Cortex of kidney (tissue), 1 donor: ENCODE results near the gene DPY19L3.
"Not testable (repeated sequence)": the region's sequence is repeated elsewhere in the genome, so short reads cannot be mapped to it uniquely, and the experiment has no call there.

Experiments
- DNase-seq: peaks from one replicate; lab custom pipeline; 2025; lab: John Stamatoyannopoulos, UW

The DPY19L3 gene

GRCh38 chr19:32447534-32447933, 42.0 kb downstream of the DPY19L3 start:
- not testable (repeated sequence) for DNase-seq

DNA sequence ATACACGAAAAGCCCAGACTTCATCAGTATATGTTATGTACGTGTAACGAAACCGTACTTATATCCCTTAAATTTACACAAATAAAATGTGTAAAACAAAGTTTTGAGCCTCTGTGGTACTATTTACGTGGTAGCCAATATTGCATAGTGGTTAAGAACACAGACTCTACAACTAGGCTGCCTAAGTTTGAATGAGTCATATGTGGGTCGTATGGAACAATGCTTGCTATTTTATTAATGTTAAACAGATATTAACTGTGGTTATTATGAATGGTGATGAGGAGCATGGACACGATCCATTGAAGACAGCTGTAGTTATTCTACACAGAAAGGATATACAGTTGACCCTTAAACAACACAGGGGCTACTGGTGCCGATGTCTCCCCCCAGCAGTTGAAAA, 42.5 kb downstream of the DPY19L3 start:
- no peak for DNase-seq

GRCh38 chr19:32450217-32450616, 44.6 kb downstream of the DPY19L3 start:
- no peak for DNase-seq

GRCh38 chr19:32453736-32454135, 48.2 kb downstream of the DPY19L3 start:
- no peak for DNase-seq

DNA sequence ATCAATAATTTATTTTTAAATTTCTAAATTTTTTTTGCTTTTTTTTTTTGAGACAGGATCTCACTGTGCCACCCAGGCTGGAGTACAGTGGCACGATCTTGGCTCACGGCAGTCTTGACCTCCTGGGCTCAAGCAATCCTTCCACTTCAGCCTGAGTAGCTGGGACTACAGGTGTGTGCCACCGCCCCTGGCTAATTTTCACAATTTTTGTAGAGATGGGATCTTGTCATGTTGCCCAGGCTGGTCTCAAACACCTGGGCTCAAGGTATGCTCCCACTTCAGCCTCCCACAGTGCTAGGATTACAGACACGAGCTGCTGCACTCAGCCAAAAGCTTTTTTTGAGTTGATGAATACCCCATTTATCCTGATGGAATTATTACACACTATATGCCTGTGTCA, 50.8 kb downstream of the DPY19L3 start:
- no peak for DNase-seq

GRCh38 chr19:32457571-32458158, 52.1 kb downstream of the DPY19L3 start:
- DNase-seq = no peak

- DNase-seq = no peak
Measured at GRCh38 chr19:32458500-32459123, 53.0 kb downstream of the DPY19L3 start.

GRCh38 chr19:32459204-32459865, 53.8 kb downstream of the DPY19L3 start:
- DNase-seq = no peak

DNA sequence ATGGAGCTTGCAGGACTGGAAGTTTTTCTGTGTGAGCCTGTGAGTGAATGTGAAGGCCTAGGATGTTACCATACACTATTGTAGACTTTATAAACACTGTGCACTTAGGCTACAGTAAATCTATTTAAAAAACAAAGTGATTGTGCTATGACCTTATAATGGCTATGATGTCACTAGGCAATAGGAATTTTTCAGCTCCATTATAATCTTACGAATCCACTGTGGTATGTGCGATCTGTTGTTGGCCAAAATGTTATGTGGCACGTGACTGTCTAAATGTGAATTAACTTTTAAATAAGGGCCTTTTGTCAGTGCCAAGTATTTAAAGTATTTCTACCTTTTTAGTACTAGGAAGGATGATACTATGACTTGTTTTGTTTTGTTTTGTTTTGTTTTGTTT, 54.9 kb downstream of the DPY19L3 start:
- no peak for DNase-seq

DNA sequence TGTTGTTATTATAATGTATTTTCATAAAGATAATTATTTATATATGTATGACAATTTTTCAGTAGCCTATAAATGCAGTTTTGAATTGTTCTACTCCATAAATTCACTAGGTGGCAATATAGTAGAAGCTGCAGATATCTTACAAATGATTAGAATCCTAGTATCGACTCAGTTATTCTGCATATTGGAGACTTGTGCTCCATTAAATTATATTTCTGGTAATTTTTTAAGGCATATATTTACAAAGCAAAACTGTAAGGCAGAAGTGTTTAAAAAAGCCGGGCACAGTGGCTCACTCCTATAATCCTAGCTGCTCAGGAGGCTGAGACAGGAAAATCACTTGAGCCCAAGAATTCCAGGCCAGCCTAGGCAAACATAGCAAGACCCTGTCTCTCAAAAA, 58.7 kb downstream of the DPY19L3 start:
- no peak for DNase-seq

DNA sequence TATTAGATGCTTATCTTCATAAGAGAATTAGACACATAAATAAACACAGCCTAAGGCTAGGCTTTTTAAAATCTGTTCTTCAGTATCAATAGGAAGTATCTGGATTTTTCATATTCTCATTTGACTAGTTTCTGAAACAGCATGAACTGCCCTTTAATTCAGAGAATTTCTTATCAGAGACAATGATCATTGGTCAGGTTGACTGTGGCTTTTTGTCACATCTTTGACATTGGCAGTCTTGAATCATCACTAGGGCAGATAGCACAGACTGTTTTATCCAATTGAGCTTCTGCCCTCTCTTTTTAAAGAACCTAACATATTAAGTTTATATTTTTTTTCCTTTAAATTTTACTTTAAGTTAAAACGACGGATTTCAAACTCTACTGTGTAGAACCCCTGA, 59.6 kb downstream of the DPY19L3 start:
- DNase-seq = no peak

DNA sequence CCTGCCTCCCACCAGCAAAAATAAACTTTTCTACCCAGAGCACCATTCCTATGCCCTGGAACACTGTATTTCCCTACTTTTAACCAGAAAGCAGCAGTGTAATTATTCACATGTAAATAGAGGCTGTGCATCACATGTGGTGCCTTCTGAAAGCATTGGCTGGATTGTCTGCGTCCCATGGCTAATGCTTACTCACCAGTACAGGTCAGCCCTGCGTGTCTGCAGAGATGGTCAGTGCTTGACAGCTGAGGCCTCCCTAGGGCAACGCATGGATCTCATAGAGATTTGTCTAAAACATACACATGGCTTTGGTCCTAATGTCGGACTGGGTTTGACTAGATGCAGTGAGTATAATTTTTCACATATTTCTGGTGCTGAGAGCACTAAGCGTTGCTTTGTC, 64.2 kb downstream of the DPY19L3 start:
- no peak for DNase-seq

GRCh38 chr19:32471095-32471494, 65.5 kb downstream of the DPY19L3 start:
- DNase-seq = no peak

GRCh38 chr19:32471811-32472210, 66.2 kb downstream of the DPY19L3 start:
- DNase-seq = no peak

DNA sequence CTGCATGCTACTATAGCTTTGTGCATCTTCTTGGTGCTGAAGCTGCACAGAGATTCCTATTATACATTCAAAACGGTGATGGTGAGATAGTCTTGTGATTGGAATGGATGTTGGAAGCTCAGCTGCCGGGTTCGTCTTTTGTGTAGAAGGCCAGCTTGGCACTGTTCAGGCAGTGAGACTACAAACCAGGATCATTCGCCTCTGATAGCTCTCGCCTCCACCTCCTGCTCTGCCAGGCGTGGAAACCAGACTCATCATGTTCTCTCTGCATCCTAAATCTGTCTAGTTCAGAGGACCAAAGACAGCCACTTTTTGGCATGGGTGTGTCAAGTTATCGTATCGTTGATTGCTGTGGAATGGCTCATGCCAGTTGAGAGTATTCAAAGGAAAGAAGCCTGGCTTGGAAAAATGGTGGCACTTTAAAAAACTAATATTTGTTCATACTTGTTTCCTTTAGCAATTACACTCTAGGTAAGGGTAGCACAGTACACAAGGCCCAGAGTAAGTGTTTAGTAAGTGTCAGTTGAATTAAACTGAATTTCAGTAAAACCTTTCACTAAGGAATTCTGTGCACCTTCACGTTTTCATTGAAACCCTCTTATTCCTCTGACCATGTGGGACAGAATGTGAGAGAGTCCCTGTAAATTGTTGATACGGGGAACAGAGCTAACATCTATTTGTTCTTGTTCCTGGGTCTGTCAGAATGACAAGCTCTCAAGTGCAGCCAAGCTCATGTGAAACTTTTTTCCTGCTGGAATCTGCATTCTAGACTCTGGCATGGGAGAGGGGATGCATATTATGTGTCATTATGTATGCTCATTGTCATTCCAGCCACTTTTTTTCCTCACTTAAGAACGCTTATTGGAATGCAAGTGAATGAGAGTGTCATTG, 69.8 kb downstream of the DPY19L3 start:
- no peak for DNase-seq

DNA sequence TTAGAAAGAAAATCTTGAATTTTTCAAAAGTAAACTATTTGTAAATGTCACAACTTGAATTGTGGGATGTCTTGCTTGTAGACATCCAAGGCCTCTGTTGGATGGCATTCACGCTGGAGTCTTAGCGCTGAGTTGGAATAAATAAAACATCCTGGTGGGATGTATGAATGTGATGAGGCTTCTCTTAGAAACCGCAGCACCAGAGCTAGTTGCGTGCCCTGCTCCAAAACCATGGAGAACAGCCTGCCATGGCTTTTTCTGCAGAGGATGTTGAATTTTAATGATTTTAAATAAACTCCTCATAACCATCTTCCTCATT, 70.4 kb downstream of the DPY19L3 start:
- no peak for DNase-seq

GRCh38 chr19:32480321-32480720, 74.8 kb downstream of the DPY19L3 start:
- no peak for DNase-seq

- DNase-seq = no peak
Measured at GRCh38 chr19:32483574-32483973, 78.0 kb downstream of the DPY19L3 start.

DNA sequence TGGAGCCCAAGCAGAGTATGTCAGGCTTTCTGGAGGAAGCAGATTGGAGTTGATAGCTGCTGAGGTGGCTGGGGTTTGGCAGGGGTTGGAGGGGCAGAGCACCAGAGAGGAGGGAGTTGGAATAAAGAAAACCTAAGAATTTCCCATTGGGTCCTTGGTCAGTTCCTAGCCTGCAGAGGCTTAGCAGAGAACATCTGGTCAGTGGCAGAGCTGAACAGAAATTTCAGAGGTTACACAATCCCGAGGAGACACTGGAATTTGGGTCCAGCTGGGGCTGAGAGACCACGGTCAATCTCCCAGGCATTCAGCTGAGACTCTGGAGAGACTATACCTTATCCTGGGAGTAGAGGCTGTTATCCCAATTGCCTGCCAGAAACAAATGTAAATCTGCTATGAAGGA, 84.4 kb downstream of the DPY19L3 start:
- no peak for DNase-seq

GRCh38 chr19:32497391-32497790, 91.8 kb downstream of the DPY19L3 start:
- no peak for DNase-seq

- DNase-seq = no peak
Measured at GRCh38 chr19:32498648-32499200, 93.2 kb downstream of the DPY19L3 start.

GRCh38 chr19:32512498-32512897, 106.9 kb downstream of the DPY19L3 start:
- DNase-seq = not testable (repeated sequence)
